ENCODE data around the gene USP38. TPM values are rescaled to one million over a fixed set of nuclear protein-coding genes. Genes with fewer than 3 reads are reported as not detected.

USP38 gene
- total and polyA plus RNA-seq, 8 donors: 19.4 to 28.5 (median 21.8) TPM

DNA sequence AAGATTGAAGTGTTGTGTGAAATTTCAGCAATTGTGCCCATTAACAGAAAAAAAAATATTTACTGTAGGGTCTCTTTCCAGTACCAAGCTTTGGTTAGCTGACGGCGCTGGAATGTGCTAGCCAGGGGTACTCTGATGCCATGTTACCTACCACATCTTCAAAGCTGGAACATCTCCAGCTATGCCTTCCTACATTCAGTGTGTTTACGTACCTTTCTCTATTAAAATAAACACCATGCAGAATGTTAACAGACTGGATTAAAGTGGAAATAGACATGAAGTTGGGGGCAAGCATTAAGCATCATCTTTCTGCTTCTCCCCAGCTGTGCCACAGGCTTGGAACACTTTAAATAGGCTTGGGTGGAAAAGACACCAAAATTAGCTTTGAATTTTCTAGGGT, 65.9 kb downstream of the USP38 start:
- intact Hi-C loops (cut with DNase I): no loop called here
- ATAC-seq: no peak

DNA sequence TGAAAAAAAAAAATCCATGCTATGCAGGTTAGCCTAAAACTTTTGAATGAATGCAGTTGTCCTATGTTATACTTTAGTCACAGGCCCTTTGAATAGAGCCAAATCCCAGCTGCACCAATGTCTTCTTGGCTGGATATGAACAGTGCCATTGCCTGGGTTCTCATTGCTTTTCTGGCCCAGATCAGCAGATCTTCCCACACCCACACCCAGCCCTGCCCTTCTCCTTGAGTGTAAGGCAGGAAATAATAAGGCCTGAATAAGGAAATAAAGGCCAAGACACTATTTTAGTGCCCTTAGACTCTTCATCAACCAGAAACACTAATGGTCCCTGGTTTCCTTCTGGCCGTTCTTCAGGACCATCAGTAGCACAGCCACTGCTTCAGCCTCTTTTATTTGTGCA, 66.6 kb downstream of the USP38 start:
- H3K4me3 ChIP-seq: no peak overlapping the region
- ATAC-seq (no peak), DNase-seq (no peak)
- TF ChIP-seq, protein P1, sequence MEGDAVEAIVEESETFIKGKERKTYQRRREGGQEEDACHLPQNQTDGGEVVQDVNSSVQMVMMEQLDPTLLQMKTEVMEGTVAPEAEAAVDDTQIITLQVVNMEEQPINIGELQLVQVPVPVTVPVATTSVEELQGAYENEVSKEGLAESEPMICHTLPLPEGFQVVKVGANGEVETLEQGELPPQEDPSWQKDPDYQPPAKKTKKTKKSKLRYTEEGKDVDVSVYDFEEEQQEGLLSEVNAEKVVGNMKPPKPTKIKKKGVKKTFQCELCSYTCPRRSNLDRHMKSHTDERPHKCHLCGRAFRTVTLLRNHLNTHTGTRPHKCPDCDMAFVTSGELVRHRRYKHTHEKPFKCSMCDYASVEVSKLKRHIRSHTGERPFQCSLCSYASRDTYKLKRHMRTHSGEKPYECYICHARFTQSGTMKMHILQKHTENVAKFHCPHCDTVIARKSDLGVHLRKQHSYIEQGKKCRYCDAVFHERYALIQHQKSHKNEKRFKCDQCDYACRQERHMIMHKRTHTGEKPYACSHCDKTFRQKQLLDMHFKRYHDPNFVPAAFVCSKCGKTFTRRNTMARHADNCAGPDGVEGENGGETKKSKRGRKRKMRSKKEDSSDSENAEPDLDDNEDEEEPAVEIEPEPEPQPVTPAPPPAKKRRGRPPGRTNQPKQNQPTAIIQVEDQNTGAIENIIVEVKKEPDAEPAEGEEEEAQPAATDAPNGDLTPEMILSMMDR (IDR thresholded peaks at IDR 0.05): no peak
- H3K9me3 ChIP-seq: no peaks in the 10 kb centered on the region
- H3K27ac ChIP-seq: no peak overlapping the region
- H3K4me1 ChIP-seq: no peaks in the 10 kb centered on the region
- H3K36me3 ChIP-seq: no peaks in the 10 kb centered on the region
- H3K27me3 ChIP-seq: no peaks in the 10 kb centered on the region
- intact Hi-C loops (cut with DNase I): no loop called here

More for the DNA sequence above, 65.9 kb downstream of the USP38 start:
- no peak overlapping the region for H3K4me3 ChIP-seq
- no peaks in the 10 kb centered on the region for H3K9me3 ChIP-seq
- no peak overlapping the region for H3K27ac ChIP-seq
- TF ChIP-seq, protein P1 (IDR thresholded peaks at IDR 0.05): no peak
- H3K4me1 ChIP-seq: no peaks in the 10 kb centered on the region
- DNase-seq: no peak
- no peaks in the 10 kb centered on the region for H3K27me3 ChIP-seq
- H3K36me3 ChIP-seq: no peaks in the 10 kb centered on the region

DNA sequence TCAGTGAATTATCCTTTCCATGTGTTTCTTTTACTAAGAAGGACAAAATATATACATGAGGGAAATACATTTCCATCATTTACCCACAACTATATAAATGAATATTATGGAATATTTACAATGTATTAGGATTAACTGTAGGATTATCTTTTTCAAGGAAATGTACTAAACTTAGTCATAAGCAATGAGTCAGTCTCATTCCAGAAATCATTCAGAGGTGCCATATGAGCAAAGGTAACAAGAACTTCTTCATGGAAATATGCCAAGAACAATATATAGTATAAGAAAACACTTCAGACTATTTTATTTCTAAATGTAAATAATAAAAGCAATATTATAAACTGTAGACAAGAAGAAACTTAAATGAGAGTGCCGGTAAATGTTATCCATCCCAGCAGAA, 67.1 kb downstream of the USP38 start:
- Histone ChIP-seq H3K27ac (no peak overlapping the region), H3K27me3 (no peaks in the 10 kb centered on the region), H3K4me3 (no peak overlapping the region), H3K36me3 (no peaks in the 10 kb centered on the region), H3K4me1 (no peaks in the 10 kb centered on the region), H3K9me3 (no peaks in the 10 kb centered on the region)
- intact Hi-C loops (cut with DNase I): no loop called here
- TF ChIP-seq, protein P1 (IDR thresholded peaks at IDR 0.05): no peak
- DNase-seq: no peak
- no peak for ATAC-seq

DNA sequence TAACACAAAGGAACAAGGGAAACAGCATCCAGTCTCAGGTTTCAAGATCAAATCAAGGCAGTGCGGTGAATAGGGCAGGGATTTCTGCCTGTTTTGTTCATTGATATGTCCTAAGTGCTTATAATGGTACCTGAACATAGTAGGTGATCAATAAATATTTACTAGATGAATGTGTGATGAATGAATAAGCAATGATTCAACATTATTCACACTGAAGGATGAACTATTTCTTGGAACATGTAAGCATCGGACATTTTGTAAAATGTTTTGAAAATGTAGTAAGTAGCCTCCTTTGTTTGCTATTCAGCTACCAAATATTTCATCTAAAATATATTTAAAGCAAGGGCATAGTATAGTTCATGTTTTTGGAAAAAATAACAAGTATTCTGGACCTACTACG, 67.8 kb downstream of the USP38 start:
- TF ChIP-seq, protein P1 (IDR thresholded peaks at IDR 0.05): no peak
- ATAC-seq (no peak), DNase-seq (no peak)
- Histone ChIP-seq H3K4me3 (no peak overlapping the region), H3K4me1 (no peaks in the 10 kb centered on the region), H3K9me3 (no peaks in the 10 kb centered on the region), H3K27me3 (no peaks in the 10 kb centered on the region), H3K36me3 (no peaks in the 10 kb centered on the region), H3K27ac (no peak overlapping the region)
- intact Hi-C loops (cut with DNase I): no loop called here

DNA sequence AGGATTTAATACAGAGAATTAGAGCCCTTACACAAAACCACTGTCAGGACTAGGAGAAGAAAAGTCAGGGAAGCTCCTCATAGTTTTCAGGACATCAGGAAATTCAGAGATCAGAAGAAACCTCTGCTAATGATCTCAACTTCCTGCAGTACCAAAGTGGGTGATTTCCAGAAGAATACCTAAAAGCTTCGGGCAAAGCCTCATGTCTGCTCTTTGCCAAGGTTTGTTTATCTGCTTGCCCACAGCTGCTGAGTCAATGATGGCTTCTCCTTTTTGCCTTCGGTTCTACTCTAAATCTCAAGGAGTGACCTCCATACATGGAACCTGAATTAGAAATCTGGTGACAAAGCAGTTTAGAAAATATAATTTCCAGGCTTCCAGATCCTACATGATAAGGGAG, 68.4 kb downstream of the USP38 start:
- intact Hi-C loops (cut with DNase I): no loop called here
- Histone ChIP-seq H3K36me3 (no peaks in the 10 kb centered on the region), H3K27me3 (no peaks in the 10 kb centered on the region), H3K27ac (no peak overlapping the region), H3K4me3 (no peak overlapping the region), H3K4me1 (no peaks in the 10 kb centered on the region), H3K9me3 (no peaks in the 10 kb centered on the region)
- DNase-seq: no peak
- no peak for ATAC-seq
- TF ChIP-seq, protein P1 (IDR thresholded peaks at IDR 0.05): no peak
